Vagina (tissue), 2 donors: ENCODE results near the gene CGNL1. TPM values are rescaled to one million over a fixed set of nuclear protein-coding genes. Genes with fewer than 3 reads are reported as not detected.

Source experiments
- DNase-seq, 2 donors: peaks; one replicate each; pipeline ENCODE4 v3.0.0-alpha.2; 2017; ENCODE audit errors: extremely low spot score in 2 of 2
- H3K27ac ChIP-seq: fragments of 200-600 bp; sonication (generic); one replicate; pipeline ENCODE4 v1.5.1; 2019
- H3K27me3 ChIP-seq: fragments of 200-600 bp; sonication (generic); one replicate; pipeline ENCODE4 v1.5.1; 2019
- H3K36me3 ChIP-seq, 2 donors: fragments of 200-600 bp; sonication (generic); one replicate each; pipeline ENCODE4 v1.5.1; 2017 to 2019
- H3K4me1 ChIP-seq: fragments of 200-600 bp; sonication (generic); one replicate; pipeline ENCODE4 v1.5.1; 2019
- H3K4me3 ChIP-seq, 2 donors: fragments of 200-600 bp; sonication (generic); 1 replicate in 1 of 2; 2 replicates in 1 of 2; pipeline ENCODE4 v1.5.1; 2016 to 2019
- H3K9me3 ChIP-seq: fragments of 200-600 bp; sonication (generic); one replicate; pipeline ENCODE4 v1.5.1; 2019
- CTCF ChIP-seq, 3 experiments: fragments of 450-650 bp in 2 of 3; fragments of 200-600 bp in 1 of 3; sonication (generic) in 1 of 3; IDR thresholded peaks; one replicate each; pipeline ENCODE4 v1.5.1; 2017 to 2019; ENCODE audit warnings: antibody characterized with exemption in 3 of 3, mild to moderate bottlenecking in 2 of 3, moderate library complexity in 2 of 3
- POLR2A ChIP-seq, 2 donors: fragments of 450-650 bp; IDR thresholded peaks; one replicate each; pipeline ENCODE4 v1.6.1; 2017; ENCODE audit warnings: antibody characterized with exemption in 2 of 2, mild to moderate bottlenecking in 2 of 2, moderate library complexity in 2 of 2
- POLR2AphosphoS5 ChIP-seq, 2 donors: sonication (generic); formaldehyde crosslinking; IDR thresholded peaks; one replicate each; pipeline ENCODE4 v1.9.0; 2017; ENCODE audit warnings: antibody characterized with exemption in 2 of 2, mild to moderate bottlenecking in 2 of 2, low read depth in 1 of 2; ENCODE audit not compliant: insufficient read depth in 1 of 2
- intact Hi-C: fragments of 100-400 bp; cut with DNase I; formaldehyde crosslinking; loops from one replicate; pipeline ENCODE4 v1.15.1; 2023
- total RNA-seq: library from RNA; depleted of rRNA; stranded (reverse); fragments of >200 nt; gene quantifications from one replicate; pipeline ENCODE4 v1.2.3, GENCODE V29; 2016

Gene CGNL1
- total RNA-seq, 1 donor from 2014 or later = 38.3 TPM

DNA sequence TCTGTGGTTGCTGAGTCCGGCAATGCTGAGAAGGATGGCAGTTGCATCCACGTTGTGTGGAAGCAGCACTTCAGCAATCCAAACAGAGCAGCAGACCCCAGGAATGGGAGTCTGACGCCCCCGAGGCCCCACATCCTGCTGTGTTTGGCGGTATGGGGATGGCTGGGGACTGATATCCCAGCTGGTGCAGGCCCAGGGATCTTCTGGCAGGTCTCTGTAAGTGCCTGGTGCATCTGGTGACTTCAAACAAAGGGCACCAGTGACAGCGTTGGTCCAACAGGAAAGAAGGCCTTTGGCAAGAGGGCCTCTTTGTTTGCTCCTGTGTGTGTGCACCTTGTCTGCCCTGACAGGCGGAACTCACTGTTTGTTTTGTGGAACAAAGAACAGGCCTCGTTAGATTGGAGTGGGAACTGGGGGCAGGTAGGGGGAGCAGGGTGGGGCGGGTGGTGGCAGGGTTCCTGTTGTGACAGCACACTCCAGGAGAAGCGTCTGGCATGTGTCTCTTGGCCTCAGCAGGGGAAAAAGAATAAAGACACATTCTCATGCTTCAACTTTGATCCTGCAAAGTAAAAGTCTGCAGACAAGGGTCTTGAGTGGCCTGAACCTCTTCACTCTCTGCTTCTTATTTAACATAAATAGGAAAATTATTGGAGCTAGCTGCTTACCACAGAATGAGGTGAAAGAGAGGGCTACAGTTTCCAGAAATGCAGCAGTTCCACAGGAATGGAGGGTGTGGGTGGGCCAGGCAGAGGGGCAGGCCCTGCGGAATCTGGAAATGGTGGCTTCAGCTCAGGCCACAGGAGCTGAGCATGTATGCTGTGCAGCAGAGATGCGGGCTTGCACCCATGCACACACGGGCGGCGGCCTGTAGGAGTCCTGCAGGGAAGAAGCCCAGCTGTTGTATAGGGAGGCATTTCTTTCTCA lies 120.9 kb downstream of the CGNL1 start:
- Histone ChIP-seq H3K9me3 (no peaks in the 10 kb centered on the region), H3K27me3 (no peaks in the 10 kb centered on the region), H3K27ac (no peak overlapping the region), H3K4me1 (peaks cover 22% of the 10 kb centered on the region), H3K36me3 (no peaks in the 10 kb centered on the region), H3K4me3 (no peak overlapping the region)
- peak in 1 of 2 donors; percentile 80 for DNase-seq
- no peak for TF ChIP-seq POLR2A (IDR thresholded peaks at IDR 0.05)
- TF ChIP-seq CTCF (IDR thresholded peaks at IDR 0.05) = no peak
- no peak for TF ChIP-seq POLR2AphosphoS5 (IDR thresholded peaks at IDR 0.05; ENCODE audit: insufficient read depth in 1 of 2, low read depth in 1 of 2)
- intact Hi-C loops = no loop called here

DNA sequence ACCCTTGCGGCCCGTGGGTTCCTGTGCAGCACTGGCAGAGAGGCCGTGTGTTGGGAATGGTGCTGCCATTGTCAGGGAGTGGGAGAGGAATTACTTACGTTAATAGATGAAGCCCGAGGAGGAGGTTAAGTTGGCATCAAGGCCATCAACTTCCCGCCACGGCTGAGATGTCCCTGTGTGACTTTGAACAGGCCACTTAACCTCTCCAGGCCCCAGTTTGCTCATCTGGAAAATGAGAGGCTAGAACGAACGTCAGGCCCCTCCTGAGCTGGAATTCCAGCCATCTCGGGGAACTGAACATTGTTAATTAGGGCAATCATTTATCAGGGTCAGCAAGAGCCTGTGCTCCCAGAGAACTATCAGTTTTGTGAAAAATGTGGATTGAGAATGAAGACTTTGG lies 124.0 kb downstream of the CGNL1 start:
- no peak for TF ChIP-seq POLR2A (IDR thresholded peaks at IDR 0.05)
- no peak for TF ChIP-seq CTCF (IDR thresholded peaks at IDR 0.05)
- TF ChIP-seq POLR2AphosphoS5 (IDR thresholded peaks at IDR 0.05; ENCODE audit: insufficient read depth in 1 of 2, low read depth in 1 of 2) = no peak
- peak in 1 of 2 donors; percentile 86 for DNase-seq
- no peak overlapping the region for H3K27ac ChIP-seq
- no peaks in the 10 kb centered on the region for H3K36me3 ChIP-seq
- H3K4me1 ChIP-seq = peaks cover 36% of the 10 kb centered on the region
- intact Hi-C loops = no loop called here
- no peaks in the 10 kb centered on the region for H3K27me3 ChIP-seq
- no peaks in the 10 kb centered on the region for H3K9me3 ChIP-seq
- no peak overlapping the region for H3K4me3 ChIP-seq

- DNase-seq = no peak
- Histone ChIP-seq H3K27ac (peak overlapping the region; percentile 47), H3K27me3 (no peaks in the 10 kb centered on the region), H3K36me3 (no peaks in the 10 kb centered on the region), H3K9me3 (no peaks in the 10 kb centered on the region), H3K4me3 (no peak overlapping the region), H3K4me1 (peaks cover 41% of the 10 kb centered on the region)
- intact Hi-C loops = no loop called here
- TF ChIP-seq CTCF (IDR thresholded peaks at IDR 0.05) = no peak
- no peak for TF ChIP-seq POLR2AphosphoS5 (IDR thresholded peaks at IDR 0.05; ENCODE audit: insufficient read depth in 1 of 2, low read depth in 1 of 2)
- TF ChIP-seq POLR2A (IDR thresholded peaks at IDR 0.05) = no peak
Observed at GRCh38 chr15:57500979-57501576, 124.8 kb downstream of the CGNL1 start.

- Histone ChIP-seq H3K9me3 (no peaks in the 10 kb centered on the region), H3K4me1 (peaks cover 47% of the 10 kb centered on the region), H3K27ac (no peak overlapping the region), H3K4me3 (no peak overlapping the region), H3K36me3 (no peaks in the 10 kb centered on the region), H3K27me3 (no peaks in the 10 kb centered on the region)
- intact Hi-C loops = no loop called here
- DNase-seq = no peak
- TF ChIP-seq POLR2AphosphoS5 (IDR thresholded peaks at IDR 0.05; ENCODE audit: insufficient read depth in 1 of 2, low read depth in 1 of 2) (no peak), POLR2A (IDR thresholded peaks at IDR 0.05) (no peak), CTCF (IDR thresholded peaks at IDR 0.05) (no peak)
Observed at GRCh38 chr15:57502116-57502515, 125.8 kb downstream of the CGNL1 start.
